IMR-90 (cell line): Measurements from ENCODE around the gene C3orf22. TPM values are rescaled to one million over a fixed set of nuclear protein-coding genes. Genes with fewer than 3 reads are reported as not detected.

Experiments used
- ATAC-seq: fragments of 200-7000 bp; cut with Tn5 transposase; 2 replicates; pipeline ENCODE4 v1.9.1; 2020; ENCODE audit warnings: low read depth, mild to moderate bottlenecking, moderate library complexity
- BruUV-seq: library from RNA; stranded (reverse); fragments of 400-500 nt; replicated peaks from 2 replicates; lab custom pipeline; 2021; lab: Mats Ljungman, UMichigan
- CTCF ChIA-PET: fragments of 300-600 bp; formaldehyde crosslinking; extraction: SDS; loops from one replicate; lab custom pipeline; 2021; ENCODE audit warnings: antibody characterized with exemption; lab: Yijun Ruan, JAX
- POLR2A ChIA-PET: fragments of 300-600 bp; sonication (Branson Sonifier 250); formaldehyde crosslinking; loops from one replicate; lab custom pipeline; 2022; ENCODE audit warnings: antibody characterized with exemption; ENCODE audit not compliant: unreplicated experiment; lab: Charles Lee
- DNase-seq: peaks from one replicate; pipeline ENCODE4 v3.0.0; 2013
- H2AFZ ChIP-seq: replicated peaks from 2 replicates; pipeline ENCODE3; 2013; ENCODE audit warnings: low read length, mild to moderate bottlenecking; ENCODE audit not compliant: poor library complexity
- H2AK5ac ChIP-seq: 2 replicates; pipeline ENCODE4 v1.6.1; 2013; ENCODE audit warnings: low read depth, low read length, inconsistent platforms
- H2AK9ac ChIP-seq: replicated peaks from 2 replicates; pipeline ENCODE3; 2013; ENCODE audit warnings: mild to moderate bottlenecking, low read depth, low read length, moderate library complexity; ENCODE audit not compliant: poor library complexity
- H2BK120ac ChIP-seq: 2 replicates; pipeline ENCODE4 v1.6.1; 2013; ENCODE audit warnings: low read depth, low read length, inconsistent platforms
- H2BK15ac ChIP-seq: 3 replicates; pipeline ENCODE4 v1.6.1; 2013; ENCODE audit warnings: low read depth, low read length, inconsistent platforms
- H2BK20ac ChIP-seq: 2 replicates; pipeline ENCODE4 v1.6.1; 2013; ENCODE audit warnings: low read depth, mild to moderate bottlenecking, inconsistent platforms, low read length, moderate library complexity
- H2BK5ac ChIP-seq: 2 replicates; pipeline ENCODE4 v1.6.1; 2013; ENCODE audit warnings: mild to moderate bottlenecking, low read depth, low read length, inconsistent platforms; ENCODE audit not compliant: poor library complexity, severe bottlenecking
- H3K14ac ChIP-seq: replicated peaks from 2 replicates; pipeline ENCODE4 v1.6.1; 2013; ENCODE audit warnings: low read depth, low read length, inconsistent platforms
- H3K18ac ChIP-seq: 2 replicates; pipeline ENCODE4 v1.6.1; 2013; ENCODE audit warnings: low read depth, low read length, control low read depth
- H3K23ac ChIP-seq: 2 replicates; pipeline ENCODE4 v1.6.1; 2013; ENCODE audit warnings: low read depth, low read length, inconsistent platforms
- H3K27ac ChIP-seq: 2 replicates; pipeline ENCODE4 v1.5.1; 2013; ENCODE audit warnings: mild to moderate bottlenecking, control low read depth, low read length; ENCODE audit not compliant: insufficient read depth
- H3K27me3 ChIP-seq: 2 replicates; pipeline ENCODE4 v1.6.1; 2013; ENCODE audit warnings: low read length; ENCODE audit not compliant: control insufficient read depth, insufficient read depth
- H3K36me3 ChIP-seq: 2 replicates; pipeline ENCODE4 v1.6.1; 2013; ENCODE audit warnings: low read length, mixed read lengths; ENCODE audit not compliant: control insufficient read depth, insufficient read depth
- H3K4ac ChIP-seq: 2 replicates; pipeline ENCODE4 v1.6.1; 2013; ENCODE audit warnings: low read depth, low read length, inconsistent platforms
- H3K4me1 ChIP-seq: 2 replicates; pipeline ENCODE4 v1.6.1; 2013; ENCODE audit warnings: low read length, mixed read lengths; ENCODE audit not compliant: control insufficient read depth, insufficient read depth
- H3K4me2 ChIP-seq: 2 replicates; pipeline ENCODE4 v1.6.1; 2013; ENCODE audit warnings: low read depth, mild to moderate bottlenecking, control low read depth, low read length, moderate library complexity
- H3K4me3 ChIP-seq: 2 replicates; pipeline ENCODE4 v1.5.1; 2013; ENCODE audit warnings: low read depth, mild to moderate bottlenecking, control low read depth, low read length, moderate library complexity; ENCODE audit not compliant: insufficient read depth
- H3K56ac ChIP-seq: 2 replicates; pipeline ENCODE4 v1.6.1; 2013; ENCODE audit warnings: low read length, inconsistent platforms; ENCODE audit not compliant: insufficient read depth; ENCODE audit errors: extremely low read depth
- H3K79me1 ChIP-seq, 2 experiments: 2 replicates each; pipeline ENCODE4 v1.6.1; 2013; ENCODE audit warnings: low read length in 2 of 2, inconsistent platforms in 1 of 2, low read depth in 1 of 2
- H3K9ac ChIP-seq: 2 replicates; pipeline ENCODE4 v1.6.1; 2013; ENCODE audit warnings: low read depth, low read length, control low read depth
- H3K9me1 ChIP-seq: 2 replicates; pipeline ENCODE4 v1.6.1; 2013; ENCODE audit warnings: low read length, inconsistent platforms; ENCODE audit not compliant: insufficient read depth
- H3K9me3 ChIP-seq: 2 replicates; pipeline ENCODE4 v1.6.1; 2013; ENCODE audit warnings: low read length; ENCODE audit not compliant: control insufficient read depth, insufficient read depth
- H4K20me1 ChIP-seq: 2 replicates; pipeline ENCODE4 v1.6.1; 2013; ENCODE audit warnings: low read length, inconsistent platforms; ENCODE audit not compliant: insufficient read depth
- H4K5ac ChIP-seq: 2 replicates; pipeline ENCODE4 v1.6.1; 2013; ENCODE audit warnings: mild to moderate bottlenecking, low read depth, low read length, control low read depth
- H4K8ac ChIP-seq, 2 experiments: 2 replicates each; pipeline ENCODE4 v1.6.1; 2013; ENCODE audit warnings: low read depth in 2 of 2, low read length in 2 of 2, control low read depth in 1 of 2, inconsistent platforms in 1 of 2
- H4K91ac ChIP-seq: 2 replicates; pipeline ENCODE4 v1.6.1; 2013; ENCODE audit warnings: low read depth, low read length, inconsistent platforms; ENCODE audit not compliant: insufficient read depth
- CEBPB ChIP-seq: IDR thresholded peaks from 2 replicates; pipeline ENCODE4 v1.6.1; 2012; ENCODE audit warnings: low read depth, low read length, improper control_type of control experiment
- ELK1 ChIP-seq: fragments of 150-350 bp; IDR thresholded peaks from 2 replicates; pipeline ENCODE4 v1.6.1; 2016; ENCODE audit warnings: low read depth, mild to moderate bottlenecking, low read length, moderate library complexity, borderline replicate concordance
- MAFK ChIP-seq: IDR thresholded peaks from 2 replicates; pipeline ENCODE4 v1.6.1; 2012; ENCODE audit warnings: low read depth, low read length, improper control_type of control experiment
- MAZ ChIP-seq: IDR thresholded peaks from 2 replicates; pipeline ENCODE4 v1.6.1; 2012; ENCODE audit warnings: low read depth, mild to moderate bottlenecking, low read length, improper control_type of control experiment, moderate library complexity, borderline replicate concordance
- MXI1 ChIP-seq: IDR thresholded peaks from 2 replicates; pipeline ENCODE4 v1.6.1; 2012; ENCODE audit warnings: low read depth, mild to moderate bottlenecking, low read length, moderate library complexity, borderline replicate concordance
- POLR2A ChIP-seq: IDR thresholded peaks from 2 replicates; pipeline ENCODE4 v1.6.1; 2012; ENCODE audit warnings: mild to moderate bottlenecking, low read depth, low read length
- RAD21 ChIP-seq: IDR thresholded peaks from 2 replicates; pipeline ENCODE4 v1.6.1; 2012; ENCODE audit warnings: low read length, improper control_type of control experiment
- RCOR1 ChIP-seq: IDR thresholded peaks from 2 replicates; pipeline ENCODE4 v1.6.1; 2012; ENCODE audit warnings: mild to moderate bottlenecking, low read length, improper control_type of control experiment; ENCODE audit not compliant: insufficient replicate concordance
- RFX5 ChIP-seq: IDR thresholded peaks from 2 replicates; pipeline ENCODE4 v1.8.0; 2012; ENCODE audit warnings: low read depth, mild to moderate bottlenecking, low read length, moderate library complexity
- SMC3 ChIP-seq: fragments of 150-350 bp; IDR thresholded peaks from 2 replicates; pipeline ENCODE4 v1.6.1; 2016; ENCODE audit warnings: low read depth, mild to moderate bottlenecking, antibody characterized with exemption, low read length, moderate library complexity
- USF2 ChIP-seq: fragments of 150-350 bp; IDR thresholded peaks from 2 replicates; pipeline ENCODE4 v1.6.1; 2017; ENCODE audit warnings: mild to moderate bottlenecking, antibody characterized with exemption, low read length, low read depth
- WGBS, 2 experiments: methylation state at CpG; one replicate each; pipeline versions ENCODE4 v1.1.5 to v1.1.7; 2013; ENCODE audit warnings: missing lambda C conversion rate in 2 of 2; ENCODE audit not compliant: insufficient read length in 1 of 2; ENCODE audit errors: extremely low coverage in 2 of 2; 5-methylcytosine and 5-hydroxymethylcytosine counted together
- dilution Hi-C: fragments of 300-500 bp; cut with HindIII; formaldehyde crosslinking; loops from one replicate; pipeline ENCODE4 v1.14.3; 2018; ENCODE audit warnings: low sequenced_read_pairs; ENCODE audit not compliant: unreplicated experiment
- in situ Hi-C: fragments of 300-500 bp; cut with MboI; formaldehyde crosslinking; loops from 3 replicates; pipeline ENCODE4 v1.14.3; 2019; ENCODE audit warnings: low sequenced_read_pairs, inconsistent platforms, mixed read lengths
- intact Hi-C: fragments of 100-400 bp; cut with micrococcal nuclease; formaldehyde crosslinking; loops from 2 replicates; pipeline ENCODE4 v1.10.0; 2022
- polyA plus RNA-seq, 3 experiments: library from polyadenylated mRNA; depleted of rRNA; stranded (reverse); fragments of >200 nt; gene quantifications; 2 replicates each; pipeline ENCODE4 v1.2.3, GENCODE V29; 2012; ENCODE audit warnings: low replicate concordance in 1 of 3
- total RNA-seq: library from RNA; depleted of rRNA; stranded (reverse); fragments of >200 nt; gene quantifications from 2 replicates; pipeline ENCODE4 v1.2.3, GENCODE V29; 2012

The C3orf22 gene
- total and polyA plus RNA-seq, 2 of the 4 experiments (the other 2 are of a cell fraction): not detected

- Histone ChIP-seq H2AK5ac (no peak overlapping the region), H3K23ac (no peak overlapping the region), H4K8ac (no peak overlapping the region), H2BK5ac (no peak overlapping the region), H3K18ac (no peak overlapping the region), H4K91ac (no peak overlapping the region), H2BK15ac (no peak overlapping the region), H2AFZ (no peak overlapping the region), H3K4me3 (no peak overlapping the region), H3K9ac (no peak overlapping the region), H4K20me1 (no peaks in the 10 kb centered on the region), H3K4me1 (no peaks in the 10 kb centered on the region), H3K79me1 (no peaks in the 10 kb centered on the region), H3K14ac (no peak overlapping the region), H2BK120ac (no peak overlapping the region), H3K9me1 (no peaks in the 10 kb centered on the region), H4K5ac (no peak overlapping the region), H2BK20ac (no peak overlapping the region), H3K56ac (no peak overlapping the region), H3K36me3 (no peaks in the 10 kb centered on the region), H3K4ac (no peak overlapping the region), H2AK9ac (no peak overlapping the region), H3K27me3 (peaks cover 37% of the 10 kb centered on the region), H3K9me3 (no peaks in the 10 kb centered on the region), H3K27ac (no peak overlapping the region), H3K4me2 (no peak overlapping the region)
- no peak for DNase-seq
- BruUV-seq: no TSS peak
- intact Hi-C loops (no loop called here), dilution Hi-C loops (no loop called here), in situ Hi-C loops (no loop called here)
- WGBS, 2 experiments: 29% methylated on average over 1 of the region's 3 CpGs; no CpG with 5 or more reads in 1 of the 2 experiments
- ATAC-seq: no peak
- POLR2A ChIA-PET: no interaction called here
- CTCF ChIA-PET: interaction anchor here (1.1 kb wide), 1 partner anchor 13 kb away, joined by 3 read pairs; no protein-coding TSS in a partner anchor
- no peak for TF ChIP-seq RAD21
- TF ChIP-seq MXI1: no peak
- TF ChIP-seq MAZ: no peak
- no peak for TF ChIP-seq RFX5
- no peak for TF ChIP-seq RCOR1
- no peak for TF ChIP-seq ELK1
- no peak for TF ChIP-seq SMC3
- no peak for TF ChIP-seq POLR2A
- TF ChIP-seq USF2: no peak
- TF ChIP-seq CEBPB: no peak
- no peak for TF ChIP-seq MAFK
Measured at GRCh38 chr3:126568776-126569342, 10.1 kb upstream of the C3orf22 start.
